Stomach (tissue), 4 donors: ENCODE data around the gene GALNT2.

Experiments
- EP300 ChIP-seq: sonication (generic); formaldehyde crosslinking; IDR thresholded peaks from one replicate; pipeline ENCODE4 v1.6.1; 2017; ENCODE audit warnings: antibody characterized with exemption
- POLR2A ChIP-seq, 4 donors: fragments of 450-650 bp; IDR thresholded peaks; one replicate each; pipeline ENCODE4 v1.6.1; 2016; ENCODE audit warnings: antibody characterized with exemption in 4 of 4, control low read depth in 2 of 4, mild to moderate bottlenecking in 1 of 4, moderate library complexity in 1 of 4
- POLR2AphosphoS5 ChIP-seq, 3 donors: sonication (generic); formaldehyde crosslinking; IDR thresholded peaks; one replicate each; pipeline ENCODE4 v1.6.1; 2016; ENCODE audit warnings: antibody characterized with exemption in 3 of 3
- TF ChIP-seq, protein P1 (sequence below), 7 experiments: fragments of 450-650 bp in 4 of 7; fragments of 200-600 bp in 3 of 7; sonication (generic) in 3 of 7; IDR thresholded peaks; one replicate each; pipeline ENCODE4 v1.5.1; 2016 to 2019; ENCODE audit warnings: antibody characterized with exemption in 7 of 7, control low read depth in 2 of 7, mild to moderate bottlenecking in 1 of 7

GRCh38 chr1:230136453-230137336 lies 69.7 kb downstream of the GALNT2 start:
- no peak for TF ChIP-seq POLR2A (IDR thresholded peaks at IDR 0.05)
- TF ChIP-seq, protein P1, sequence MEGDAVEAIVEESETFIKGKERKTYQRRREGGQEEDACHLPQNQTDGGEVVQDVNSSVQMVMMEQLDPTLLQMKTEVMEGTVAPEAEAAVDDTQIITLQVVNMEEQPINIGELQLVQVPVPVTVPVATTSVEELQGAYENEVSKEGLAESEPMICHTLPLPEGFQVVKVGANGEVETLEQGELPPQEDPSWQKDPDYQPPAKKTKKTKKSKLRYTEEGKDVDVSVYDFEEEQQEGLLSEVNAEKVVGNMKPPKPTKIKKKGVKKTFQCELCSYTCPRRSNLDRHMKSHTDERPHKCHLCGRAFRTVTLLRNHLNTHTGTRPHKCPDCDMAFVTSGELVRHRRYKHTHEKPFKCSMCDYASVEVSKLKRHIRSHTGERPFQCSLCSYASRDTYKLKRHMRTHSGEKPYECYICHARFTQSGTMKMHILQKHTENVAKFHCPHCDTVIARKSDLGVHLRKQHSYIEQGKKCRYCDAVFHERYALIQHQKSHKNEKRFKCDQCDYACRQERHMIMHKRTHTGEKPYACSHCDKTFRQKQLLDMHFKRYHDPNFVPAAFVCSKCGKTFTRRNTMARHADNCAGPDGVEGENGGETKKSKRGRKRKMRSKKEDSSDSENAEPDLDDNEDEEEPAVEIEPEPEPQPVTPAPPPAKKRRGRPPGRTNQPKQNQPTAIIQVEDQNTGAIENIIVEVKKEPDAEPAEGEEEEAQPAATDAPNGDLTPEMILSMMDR (IDR thresholded peaks at IDR 0.05): no peak
- no peak for TF ChIP-seq EP300
- TF ChIP-seq POLR2AphosphoS5 (IDR thresholded peaks at IDR 0.05): no peak
